Hematopoietic multipotent progenitor cell treated with erythropoietin and hydrocortisone succinate and interleukin-3 and kit ligand, for 17 days (in vitro differentiated cells): ENCODE measurements around the gene KCNF1.

Experiments used
- DNase-seq: peaks from one replicate; pipeline ENCODE4 v3.0.0-alpha.2; 2015; ENCODE audit warnings: low spot score

The KCNF1 gene

DNA sequence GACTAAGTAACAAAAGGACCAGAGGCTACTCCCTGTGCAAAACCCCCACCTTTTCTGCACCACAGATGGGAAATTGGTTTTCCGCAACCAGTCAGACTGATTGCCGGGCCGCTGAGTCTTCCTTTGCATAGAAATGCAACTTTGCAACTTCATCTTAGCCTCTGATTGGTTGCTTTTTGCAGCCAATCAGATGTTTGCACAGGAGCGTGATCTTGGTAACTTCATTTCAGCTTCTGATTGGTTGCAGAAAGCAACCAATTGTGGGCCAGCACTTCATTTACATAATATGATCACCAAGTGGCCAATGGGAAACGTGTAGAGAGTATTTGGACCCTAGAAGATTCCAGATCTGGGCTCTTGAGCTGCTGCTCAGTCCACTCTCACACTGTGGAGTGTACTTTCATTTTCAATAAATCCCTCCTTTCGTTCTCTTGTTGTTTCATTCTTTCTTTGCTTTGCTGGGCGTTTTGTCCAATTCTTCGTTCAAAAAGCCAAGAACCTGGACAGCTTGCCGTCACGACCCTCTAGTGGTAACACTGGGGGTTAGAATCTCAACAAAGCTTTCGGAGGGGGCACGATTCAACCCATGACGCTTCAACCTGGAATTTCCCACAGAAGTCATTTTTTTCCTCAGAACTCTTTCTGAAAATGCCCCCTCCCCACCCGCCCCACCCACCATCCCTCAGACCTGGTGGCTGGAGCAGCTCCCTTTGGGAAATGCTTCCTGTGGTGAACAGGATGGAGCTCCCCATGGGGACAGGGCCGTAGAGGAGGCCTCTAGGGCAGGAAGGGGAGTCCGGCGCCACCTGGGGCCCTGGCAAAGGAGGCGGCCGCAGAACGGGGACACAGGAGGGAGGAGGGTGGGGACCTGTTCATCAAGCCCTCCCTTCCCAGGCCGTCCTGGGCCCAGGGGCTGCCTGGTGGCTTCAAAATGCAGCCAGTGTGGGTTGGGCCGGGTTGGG is 31.8 kb upstream of the KCNF1 start:
- no peak for DNase-seq

DNA sequence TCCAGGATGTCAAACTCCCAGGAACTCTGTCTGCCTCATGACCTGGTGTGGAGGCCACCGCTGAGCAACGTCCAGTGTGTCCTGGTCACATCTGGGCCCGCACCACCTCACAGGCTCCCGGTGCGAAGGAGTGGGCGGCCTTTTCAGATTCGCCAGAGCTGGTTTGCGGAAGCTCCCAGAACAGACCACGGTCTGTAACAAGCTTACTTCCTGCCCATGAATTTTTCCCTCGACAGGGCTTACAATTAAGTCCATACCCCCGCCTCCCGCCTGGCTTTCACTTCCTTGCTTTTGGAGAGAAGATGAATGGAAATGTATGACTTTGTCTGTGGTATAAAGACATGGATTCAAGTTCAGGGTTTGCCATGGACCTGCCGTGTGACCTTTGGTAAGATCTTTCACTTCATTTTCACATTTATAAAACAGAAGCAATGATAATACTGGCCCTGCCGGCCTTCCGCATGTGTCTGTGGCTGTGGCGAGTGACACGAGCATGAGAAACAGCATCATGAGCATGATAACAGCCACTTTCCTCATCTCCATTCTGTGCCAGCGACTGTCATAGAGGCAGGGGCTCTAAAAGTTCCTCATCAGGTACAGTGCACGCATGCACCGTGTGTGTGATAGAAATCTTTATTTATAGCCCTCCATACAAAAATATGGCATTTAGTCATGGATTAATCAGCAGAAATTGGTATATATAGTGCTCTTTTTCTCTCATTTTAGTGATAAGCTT is 31.0 kb upstream of the KCNF1 start:
- no peak for DNase-seq

DNA sequence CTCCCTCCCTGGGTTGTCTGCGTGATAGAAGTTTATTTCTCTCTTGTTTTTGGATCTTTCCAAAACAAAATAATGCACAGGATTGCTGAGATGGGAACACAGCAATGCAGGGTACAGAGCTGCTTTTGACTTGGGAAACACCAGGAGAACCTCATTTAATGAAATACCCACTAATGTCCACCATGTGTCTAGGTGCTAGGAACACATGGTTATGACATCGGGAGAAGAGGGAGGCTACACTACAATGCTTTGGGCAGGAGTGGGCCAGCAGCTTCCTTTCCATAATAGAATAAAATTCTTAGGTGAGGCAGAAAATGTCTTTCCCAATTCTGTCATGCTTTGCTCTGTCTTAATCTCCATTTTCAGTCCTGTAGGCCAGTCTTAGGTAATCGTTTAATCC is 29.2 kb upstream of the KCNF1 start:
- DNase-seq, result no peak

DNA sequence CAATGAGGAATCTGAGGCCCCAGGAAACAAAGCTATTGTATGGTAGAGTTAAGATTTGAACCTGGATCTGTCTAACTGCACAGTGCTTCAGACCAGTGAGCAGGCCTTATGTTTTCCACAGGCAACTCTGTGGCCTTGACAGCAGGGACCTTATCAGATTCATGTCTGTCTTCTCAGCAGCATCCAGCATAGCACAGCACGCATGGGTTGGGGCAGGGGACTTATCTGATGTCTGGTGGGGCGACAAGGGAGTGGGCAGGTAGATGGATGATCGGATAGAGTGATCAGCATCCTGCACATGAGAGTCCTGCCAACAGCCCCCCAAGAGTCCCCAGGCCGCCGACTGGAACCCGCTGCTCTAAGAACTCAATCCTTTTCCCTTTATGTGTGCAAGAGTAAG is 28.7 kb upstream of the KCNF1 start:
- no peak for DNase-seq

DNA sequence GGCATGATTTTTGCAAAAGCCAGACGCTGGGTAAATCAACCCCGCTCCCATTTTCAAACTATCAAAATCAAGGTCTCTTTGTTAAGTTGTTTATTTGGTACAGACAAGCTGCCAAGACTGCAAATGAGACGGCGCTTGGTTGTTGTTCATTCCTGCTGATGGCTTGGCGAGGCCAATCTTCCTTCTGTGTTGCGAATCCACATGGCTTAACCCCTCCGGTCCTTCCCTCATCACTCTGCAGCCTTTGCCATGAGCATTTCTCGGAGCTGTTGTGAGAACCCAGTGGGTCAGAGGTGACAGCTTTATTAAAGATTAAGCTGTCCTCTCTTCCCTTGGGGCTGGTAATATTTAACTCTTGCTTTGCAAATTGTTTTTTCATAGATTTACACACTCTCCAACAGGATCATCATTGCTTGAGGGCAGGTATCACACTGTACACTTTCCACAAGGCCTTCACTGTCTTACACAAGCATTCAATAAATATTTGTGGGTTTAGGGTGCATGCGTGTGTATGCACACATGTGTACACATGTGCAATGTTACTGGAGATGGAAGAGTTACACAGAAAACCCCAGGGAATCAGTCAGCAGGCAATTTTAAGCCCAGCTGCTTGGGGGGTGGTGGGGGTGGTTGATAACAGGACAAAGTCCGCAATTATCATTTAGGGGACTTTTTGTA is 27.8 kb upstream of the KCNF1 start:
- no peak for DNase-seq

DNA sequence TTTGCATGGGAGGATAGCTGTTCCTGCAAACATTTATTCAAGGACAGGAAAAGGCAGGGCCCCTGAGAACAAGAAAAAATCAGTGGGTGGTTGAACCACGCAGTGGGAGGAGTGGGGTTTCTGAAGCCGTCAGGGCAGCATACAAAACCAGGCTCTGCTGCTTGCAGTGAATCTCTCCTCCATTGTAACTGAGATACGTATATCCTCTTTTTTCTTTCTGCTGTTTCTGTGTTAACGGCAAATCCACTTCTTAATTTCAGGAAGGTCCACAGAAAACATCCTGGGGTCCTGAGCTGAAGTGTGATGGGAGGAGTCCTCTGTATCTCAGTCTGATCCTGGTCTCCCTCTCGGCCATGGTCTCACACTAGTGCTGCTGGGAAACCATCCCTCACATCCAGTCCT is 27.2 kb upstream of the KCNF1 start:
- no peak for DNase-seq

DNA sequence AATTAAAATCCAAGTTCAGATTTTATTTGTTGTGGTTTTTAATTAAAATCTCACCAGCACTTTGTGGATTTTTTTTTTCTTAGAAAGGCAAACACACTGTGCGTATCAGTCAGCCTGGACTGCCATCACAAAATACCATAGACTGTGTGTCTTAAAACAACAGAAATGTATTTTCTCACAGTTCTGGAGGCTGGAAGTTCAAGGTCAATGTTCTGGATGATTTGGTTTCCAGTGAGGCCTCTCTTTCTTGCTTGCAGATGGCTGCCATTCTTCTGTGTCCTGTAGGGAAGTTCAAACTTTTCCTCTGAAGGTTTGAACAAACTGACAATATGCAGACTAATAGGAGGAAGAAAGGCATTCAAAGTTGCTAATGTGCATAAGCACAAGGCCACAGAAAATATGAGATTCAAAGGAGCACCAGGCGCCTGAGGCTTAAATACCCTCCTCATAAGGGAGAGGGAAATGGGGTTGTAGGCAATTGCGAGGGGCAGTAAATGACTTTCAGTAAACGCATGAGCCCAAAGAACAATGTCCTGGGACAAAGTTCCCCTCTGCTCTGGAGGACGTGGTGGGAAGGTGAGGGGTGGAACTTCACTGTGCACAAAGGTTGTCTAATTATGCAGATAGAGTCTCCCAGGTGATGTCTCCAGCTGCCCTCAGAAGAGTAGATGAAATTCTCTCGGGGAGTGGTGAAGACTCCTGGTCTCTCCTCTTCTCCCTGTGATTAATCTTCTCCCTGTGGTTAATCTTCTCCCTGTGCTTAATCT is 26.5 kb upstream of the KCNF1 start:
- no peak for DNase-seq

DNA sequence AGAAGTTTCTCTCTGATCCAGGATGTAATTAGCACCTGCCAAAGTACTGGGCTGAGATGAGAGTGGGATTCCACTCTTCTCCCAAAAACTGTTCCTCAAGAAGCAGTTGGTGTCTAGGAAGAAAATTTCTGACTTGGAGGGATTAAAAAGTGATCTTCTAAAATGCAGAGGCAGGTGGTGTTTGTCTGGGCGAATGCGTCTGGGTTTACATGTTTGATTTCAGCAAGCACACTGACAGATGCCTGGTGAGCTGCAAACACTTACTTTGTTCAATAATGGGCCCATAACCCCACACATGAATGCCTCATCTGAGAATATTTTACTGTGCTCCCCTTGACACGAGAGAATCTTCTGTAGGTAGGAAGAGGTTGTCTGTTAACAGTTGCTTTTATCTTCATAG is 24.3 kb upstream of the KCNF1 start:
- DNase-seq, result no peak

DNA sequence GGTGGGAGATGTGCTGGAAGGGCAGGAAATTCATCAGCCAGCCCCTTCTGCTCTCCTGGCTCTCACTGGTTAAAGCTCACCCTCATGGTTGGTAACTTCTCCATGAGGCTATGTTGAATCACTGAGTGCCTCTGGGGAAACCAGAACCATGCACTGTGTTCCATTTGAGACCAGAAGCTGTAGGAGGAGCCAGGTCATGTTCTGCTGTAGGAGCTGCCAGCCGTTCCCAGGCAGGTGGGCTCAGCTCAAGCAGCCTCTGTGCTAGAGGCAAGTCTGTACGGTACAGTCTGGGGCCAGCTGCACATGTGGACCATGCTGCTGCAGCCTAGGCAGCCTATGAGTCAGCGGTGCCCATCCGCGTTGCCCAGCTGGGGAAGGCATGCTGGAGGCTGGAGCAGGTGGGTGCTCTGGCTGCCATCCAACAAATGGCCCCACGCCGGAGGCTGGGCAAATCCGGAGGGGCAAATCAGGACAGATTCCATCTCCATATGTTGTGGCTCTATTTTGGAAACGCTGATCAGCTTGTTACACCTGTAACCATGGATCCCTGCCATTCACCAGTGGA is 22.0 kb upstream of the KCNF1 start:
- no peak for DNase-seq

DNA sequence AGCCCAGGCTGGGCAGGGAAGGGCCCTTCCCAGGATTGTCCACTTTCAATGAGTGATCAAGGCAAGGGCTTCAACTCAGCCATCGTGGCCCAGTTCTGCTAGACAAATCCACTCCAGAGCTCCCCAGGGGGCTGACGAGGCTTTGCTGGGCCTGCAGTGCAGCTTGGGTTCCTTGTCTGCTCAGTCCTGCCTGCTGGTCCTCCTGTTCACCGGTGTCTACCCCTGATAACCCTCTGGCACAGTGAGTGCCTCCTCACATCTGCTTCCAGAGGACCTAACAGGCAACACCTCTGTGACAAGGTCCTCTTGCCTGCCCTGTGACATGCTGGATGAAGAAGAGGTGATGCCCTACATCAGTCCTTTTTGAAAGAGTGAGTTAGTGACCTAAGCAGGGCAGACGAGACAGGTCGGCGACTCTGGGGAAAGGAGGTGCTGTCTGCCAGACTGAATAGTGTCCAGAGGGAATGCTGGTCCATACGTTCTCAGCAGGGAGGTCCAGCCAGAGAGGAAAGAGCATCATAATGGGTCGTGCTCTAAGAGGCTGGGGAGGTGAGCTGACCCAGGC is 20.9 kb upstream of the KCNF1 start:
- DNase-seq, result no peak

DNA sequence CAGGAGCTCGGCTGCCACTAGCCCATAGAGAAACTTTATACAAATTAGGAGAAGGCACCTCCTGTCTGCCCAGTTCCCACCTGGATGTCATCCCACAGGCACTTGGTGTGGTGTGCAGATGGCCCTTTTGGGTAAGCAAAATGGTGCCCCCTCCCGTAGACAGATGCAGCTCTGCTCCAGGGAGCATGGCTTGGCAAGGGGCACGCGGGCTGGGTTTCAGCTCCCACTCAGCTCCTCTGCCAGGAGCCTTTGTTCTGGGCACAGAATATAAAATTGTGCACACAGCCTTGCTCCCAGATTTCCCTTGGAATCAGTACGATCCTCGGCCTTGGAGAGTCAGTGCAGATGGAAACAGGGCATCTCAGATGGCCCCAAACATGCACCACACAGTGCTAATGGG is 20.3 kb upstream of the KCNF1 start:
- no peak for DNase-seq

DNA sequence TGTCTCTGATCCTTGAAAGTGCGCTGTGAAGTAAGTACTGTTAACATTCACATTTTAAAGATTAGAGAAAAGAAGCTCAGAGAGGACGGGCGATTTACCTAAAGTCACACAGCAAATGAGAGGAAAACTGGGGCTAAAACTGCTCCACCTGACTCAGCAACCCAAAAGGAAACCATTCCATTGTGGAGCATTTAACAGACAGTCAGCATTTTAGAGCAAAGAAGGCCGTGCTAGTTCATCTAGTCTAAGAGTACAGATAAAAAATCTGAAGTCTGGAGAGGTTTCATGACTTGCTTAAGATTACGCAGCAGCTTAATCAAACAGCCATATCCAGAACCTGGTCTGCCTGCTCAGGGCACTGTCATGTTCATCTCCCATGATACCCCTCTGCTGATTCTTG is 19.9 kb upstream of the KCNF1 start:
- no peak for DNase-seq

DNA sequence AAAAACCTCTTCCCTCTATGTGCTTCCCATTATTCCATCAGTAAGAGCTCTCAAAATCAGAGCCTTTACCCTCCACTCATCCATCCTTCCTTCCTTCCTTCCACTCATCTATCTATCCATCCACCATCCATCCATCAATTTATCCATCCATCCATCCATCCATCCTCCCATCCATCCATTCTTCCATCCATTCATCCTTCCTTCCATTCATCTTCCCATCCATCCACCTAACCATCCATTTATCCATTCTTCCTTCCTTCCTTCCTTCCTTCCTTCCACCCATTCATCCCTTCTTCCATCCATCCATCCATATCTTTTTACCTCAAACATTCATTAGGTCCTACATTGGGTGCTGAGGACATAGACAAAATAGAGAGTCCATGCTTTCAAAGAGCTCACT is 19.4 kb upstream of the KCNF1 start:
- DNase-seq, result no peak

DNA sequence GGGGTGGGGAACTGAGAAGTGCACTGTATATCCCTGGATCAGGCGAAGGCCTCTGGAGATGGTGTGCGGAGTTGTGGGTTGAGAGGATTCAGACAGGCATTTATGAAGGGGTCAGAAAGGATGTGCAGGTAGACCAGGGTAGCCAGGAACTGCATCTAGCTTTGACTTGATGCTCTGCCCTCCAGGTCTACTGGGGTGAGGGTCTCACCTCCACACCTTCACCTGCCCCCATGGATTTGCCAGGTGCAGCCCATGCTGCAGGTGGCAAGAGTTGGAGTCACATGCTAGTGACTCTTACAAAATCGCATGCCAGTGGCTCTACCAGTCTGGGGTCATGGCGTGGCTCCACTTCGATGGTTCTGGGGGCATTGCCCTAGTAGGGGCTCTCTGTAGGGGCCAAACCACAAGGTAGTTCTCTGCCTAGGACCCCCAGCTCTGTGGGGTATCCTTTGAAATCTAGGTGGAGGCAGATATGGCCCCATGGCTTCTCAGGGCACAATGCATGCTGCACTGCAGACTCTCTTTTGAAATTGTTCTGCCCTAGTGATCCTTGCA is 18.9 kb upstream of the KCNF1 start:
- DNase-seq, result no peak

DNA sequence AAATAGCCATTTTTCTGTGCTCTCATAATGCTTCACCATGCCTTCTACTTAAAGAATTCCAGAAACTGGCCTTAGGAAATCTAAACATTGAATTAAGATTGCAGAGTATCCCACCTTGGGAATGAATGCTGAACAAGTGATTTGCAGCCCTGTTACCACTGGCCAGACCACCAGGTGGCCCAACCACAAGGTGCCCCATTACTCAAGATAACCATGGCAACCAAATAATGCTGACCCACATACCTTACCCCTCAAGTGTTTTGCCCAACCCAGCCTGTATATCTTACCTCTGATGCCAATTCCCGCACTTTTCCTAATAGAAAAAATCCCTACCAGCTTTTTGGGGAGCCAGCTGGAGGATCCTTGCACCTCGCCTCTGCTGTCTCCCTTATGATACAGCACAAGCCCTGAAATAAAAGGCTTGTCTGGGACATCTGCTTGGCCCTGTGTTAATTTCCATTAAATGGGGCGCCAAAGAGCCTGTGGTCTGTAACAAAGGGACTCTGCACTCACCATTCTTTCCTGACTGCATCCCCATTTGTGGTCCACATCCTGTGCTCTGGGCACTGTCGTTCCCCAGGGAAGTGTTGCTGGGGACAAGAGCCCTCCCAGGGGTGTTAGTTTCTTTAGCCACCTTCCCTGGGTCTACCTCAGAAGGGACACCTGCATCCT is 17.3 kb upstream of the KCNF1 start:
- DNase-seq, result no peak

DNA sequence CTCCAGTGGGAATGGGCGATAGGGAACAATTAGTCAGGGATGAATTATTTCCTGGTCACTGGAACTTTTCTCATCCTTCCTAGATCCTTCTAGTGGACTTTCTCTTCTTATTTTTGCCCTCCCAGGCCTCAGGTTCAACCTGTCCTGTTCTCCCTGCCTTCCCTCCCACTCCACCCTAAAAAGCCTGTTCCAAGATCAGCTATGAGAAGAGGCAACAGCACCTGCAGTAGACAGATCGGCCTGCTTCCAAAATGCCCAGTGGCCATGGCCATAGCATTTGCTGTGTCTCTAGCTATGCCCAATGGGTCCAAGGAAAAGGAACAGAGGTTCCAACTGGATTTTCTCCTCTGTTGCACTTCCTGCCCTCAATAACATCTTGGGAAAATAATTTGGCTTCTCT is 16.5 kb upstream of the KCNF1 start:
- no peak for DNase-seq

DNA sequence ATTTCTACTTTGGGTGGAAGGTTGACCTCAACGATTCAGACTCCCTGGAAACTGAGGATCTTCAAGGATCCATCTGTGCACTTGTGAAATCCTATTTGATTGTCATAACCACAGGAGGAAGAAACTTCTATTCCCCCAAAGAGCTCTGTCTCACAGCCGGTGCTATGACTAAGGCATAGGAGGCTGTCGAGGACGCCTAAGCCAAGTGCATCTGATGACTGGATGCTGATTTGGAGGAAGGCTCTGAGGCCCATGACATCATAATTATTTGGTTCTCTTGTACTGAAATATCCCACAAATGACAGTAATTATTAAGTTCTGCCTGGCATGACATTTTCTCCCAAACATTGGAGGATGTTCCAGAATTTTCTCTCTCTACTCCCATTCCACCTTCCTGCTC is 13.8 kb upstream of the KCNF1 start:
- no peak for DNase-seq

DNA sequence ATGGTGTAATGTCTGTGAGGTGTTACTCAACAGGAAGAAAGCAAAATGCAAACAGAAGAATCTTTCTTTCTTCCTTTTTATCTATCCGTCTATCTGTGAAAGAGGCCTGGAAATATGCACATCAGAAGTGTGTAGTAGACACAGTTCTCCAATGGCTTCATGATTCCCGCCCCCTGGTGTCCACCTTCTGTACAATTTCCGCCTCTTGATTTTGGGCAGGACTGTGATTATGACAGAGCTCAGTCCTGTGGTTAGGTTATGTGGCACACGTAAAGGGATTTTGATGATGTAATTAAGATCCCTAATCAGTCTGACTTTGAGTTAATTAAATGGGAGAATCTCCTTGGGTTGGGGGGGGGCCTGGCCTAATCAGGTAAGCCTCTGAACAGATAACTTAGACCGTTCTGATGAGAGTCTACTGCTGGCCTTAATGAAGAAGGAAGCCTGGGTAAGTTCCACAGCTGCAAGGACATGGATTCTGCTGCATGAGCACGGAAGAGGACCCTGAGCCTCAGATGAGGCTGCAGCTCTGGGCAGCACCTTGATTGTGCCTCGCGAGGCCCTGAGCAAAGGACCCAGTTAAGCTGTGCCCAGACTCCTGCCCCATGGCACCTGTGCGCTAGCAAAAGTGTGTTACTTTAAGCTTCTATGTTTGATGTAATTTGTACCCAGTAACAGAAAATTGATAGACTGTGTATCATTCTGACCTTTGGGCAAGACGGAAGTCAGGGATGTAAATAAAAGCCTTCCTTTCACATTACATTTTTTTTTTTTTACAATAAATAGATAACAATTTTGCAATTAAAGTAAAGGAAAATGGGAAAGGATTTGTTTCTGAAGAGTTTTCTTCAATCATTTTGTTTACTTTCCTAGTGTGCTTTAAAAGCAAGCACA is 11.3 kb upstream of the KCNF1 start:
- DNase-seq, result no peak

DNA sequence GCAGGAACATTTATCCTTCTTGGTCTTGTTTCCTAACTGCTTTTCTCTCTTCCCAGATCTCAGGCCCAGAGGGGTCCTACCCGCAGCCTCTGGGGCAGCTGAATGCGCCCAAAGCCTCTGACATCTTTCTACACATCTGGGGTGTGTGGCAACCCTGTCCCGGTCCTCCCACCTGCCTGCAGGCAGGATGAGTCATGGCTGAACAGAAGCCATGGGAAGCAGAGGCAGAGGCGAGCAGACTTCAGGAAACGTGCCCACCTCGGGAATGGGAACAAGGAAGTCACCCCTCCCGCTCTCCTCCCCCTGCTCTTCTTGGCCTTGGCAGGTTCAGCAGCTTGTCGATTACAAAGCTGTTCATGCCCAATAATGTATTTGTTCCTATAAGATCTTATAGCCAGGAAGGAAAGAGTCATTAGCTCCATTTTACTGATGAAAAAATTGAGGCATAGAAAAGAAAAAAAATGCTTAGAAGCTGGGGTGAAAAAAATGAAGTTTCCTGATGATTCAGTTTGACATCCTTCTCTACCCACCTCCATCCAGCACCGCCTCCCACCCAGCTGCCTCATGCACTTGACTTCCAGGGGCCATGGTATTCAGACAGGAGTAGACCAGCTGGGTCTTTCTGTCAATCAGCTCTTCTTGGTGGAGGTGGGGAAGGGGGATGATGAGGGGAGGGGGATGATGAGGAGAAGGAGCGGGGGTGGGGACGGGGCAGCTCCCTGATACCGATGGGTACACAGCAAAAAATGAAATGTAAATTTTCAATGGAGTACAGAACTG is 10.4 kb upstream of the KCNF1 start:
- DNase-seq, result no peak
